A549 treated with RU486 at 1 μM for 4 hours (cell line): ENCODE results near the gene DHX40. TPM values are rescaled to one million over a fixed set of nuclear protein-coding genes. Genes with fewer than 3 reads are reported as not detected.

Experiments
- total RNA-seq: library from RNA; stranded (reverse); fragments of 200-300 nt; extraction: Qiagen RNA extraction; gene quantifications from 5 replicates; pipeline ENCODE4 v1.2.3, GENCODE V29; 2022; ENCODE audit warnings: low read depth

DHX40 gene
- total RNA-seq: 26.6 to 48.5 TPM (median 39.4 TPM) in 5 replicates

GRCh38 chr17:59565171-59565958 is at the start of gene DHX40:
DHX40 (plus strand) TSS chr17:59565610; CDS start chr17:59565672, 62 bp downstream.

GRCh38 chr17:59619298-59620063 is 54.1 kb downstream of the DHX40 start, which contains the start of gene CLTC:
CLTC (plus strand) TSS chr17:59619895; CDS start chr17:59620132, 237 bp downstream.

Other genes starting within 250 kb of the DHX40 start
- gene YPEL2, start 234.0 kb upstream of the DHX40 start, total RNA-seq: 1.0 to 3.3 TPM (median 3.1 TPM) in 5 replicates
- 164 to 219 TPM (median 195 TPM) in 5 replicates for gene CLTC, start 54.3 kb downstream of the DHX40 start, total RNA-seq
- gene PTRH2, start 141.8 kb downstream of the DHX40 start, total RNA-seq: 107 to 131 TPM (median 121 TPM) in 5 replicates
- 131 to 231 TPM (median 174 TPM) in 5 replicates for gene VMP1, start 142.0 kb downstream of the DHX40 start, total RNA-seq